WTC11 (cell line): ENCODE results near the gene ZNG1B. TPM values are rescaled to one million over a fixed set of nuclear protein-coding genes. Genes with fewer than 3 reads are reported as not detected.
"Not testable (repeated sequence)": the region's sequence is repeated elsewhere in the genome, so short reads cannot be mapped to it uniquely, and the experiment has no call there.

Source experiments
- ATAC-seq: fragments of 200-7000 bp; cut with Tn5 transposase; 2 replicates; pipeline ENCODE4 v1.10.0; 2021; ENCODE audit warnings: mild to moderate bottlenecking, moderate library complexity
- CTCF ChIA-PET: fragments of 300-600 bp; sonication (Branson Sonifier 250); formaldehyde crosslinking; loops from one replicate; lab custom pipeline; 2021; ENCODE audit warnings: antibody characterized with exemption; lab: Charles Lee
- POLR2A ChIA-PET: fragments of 350-600 bp; sonication (Branson Sonifier 250); formaldehyde crosslinking; loops from one replicate; lab custom pipeline; 2021; ENCODE audit warnings: antibody characterized with exemption; lab: Charles Lee
- DNase-seq: peaks from one replicate; pipeline ENCODE4 v3.0.0; 2021; ENCODE audit warnings: low spot score
- H3K27ac Mint-ChIP-seq: 2 replicates; pipeline ENCODE4 v1.8.0; 2021; ENCODE audit warnings: mixed read lengths
- H3K27me3 Mint-ChIP-seq: 2 replicates; pipeline ENCODE4 v1.8.0; 2021; ENCODE audit warnings: low read depth, mild to moderate bottlenecking, moderate library complexity, mixed read lengths
- H3K36me3 Mint-ChIP-seq: 2 replicates; pipeline ENCODE4 v1.8.0; 2021; ENCODE audit warnings: mixed read lengths
- H3K4me1 Mint-ChIP-seq: 2 replicates; pipeline ENCODE4 v1.8.0; 2022; ENCODE audit warnings: mixed read lengths
- H3K4me3 Mint-ChIP-seq: 2 replicates; pipeline ENCODE4 v1.8.0; 2021; ENCODE audit warnings: mild to moderate bottlenecking, moderate library complexity, mixed read lengths
- H3K9me3 Mint-ChIP-seq: 2 replicates; pipeline ENCODE4 v1.8.0; 2021; ENCODE audit warnings: mixed read lengths
- ZNF423 ChIP-seq: fragments of 250-450 bp; sonication (Bioruptor Pico); IDR thresholded peaks from 2 replicates; pipeline ENCODE4 v2.1.2; 2022; ENCODE audit warnings: mild to moderate bottlenecking, moderate library complexity
- total RNA-seq: library from RNA; stranded (reverse); gene quantifications from 3 replicates; pipeline ENCODE4 v1.2.3, GENCODE V29; 2021

The ZNG1B gene
- total RNA-seq, 1 experiment from 2014 or later, result 38.3 TPM

DNA sequence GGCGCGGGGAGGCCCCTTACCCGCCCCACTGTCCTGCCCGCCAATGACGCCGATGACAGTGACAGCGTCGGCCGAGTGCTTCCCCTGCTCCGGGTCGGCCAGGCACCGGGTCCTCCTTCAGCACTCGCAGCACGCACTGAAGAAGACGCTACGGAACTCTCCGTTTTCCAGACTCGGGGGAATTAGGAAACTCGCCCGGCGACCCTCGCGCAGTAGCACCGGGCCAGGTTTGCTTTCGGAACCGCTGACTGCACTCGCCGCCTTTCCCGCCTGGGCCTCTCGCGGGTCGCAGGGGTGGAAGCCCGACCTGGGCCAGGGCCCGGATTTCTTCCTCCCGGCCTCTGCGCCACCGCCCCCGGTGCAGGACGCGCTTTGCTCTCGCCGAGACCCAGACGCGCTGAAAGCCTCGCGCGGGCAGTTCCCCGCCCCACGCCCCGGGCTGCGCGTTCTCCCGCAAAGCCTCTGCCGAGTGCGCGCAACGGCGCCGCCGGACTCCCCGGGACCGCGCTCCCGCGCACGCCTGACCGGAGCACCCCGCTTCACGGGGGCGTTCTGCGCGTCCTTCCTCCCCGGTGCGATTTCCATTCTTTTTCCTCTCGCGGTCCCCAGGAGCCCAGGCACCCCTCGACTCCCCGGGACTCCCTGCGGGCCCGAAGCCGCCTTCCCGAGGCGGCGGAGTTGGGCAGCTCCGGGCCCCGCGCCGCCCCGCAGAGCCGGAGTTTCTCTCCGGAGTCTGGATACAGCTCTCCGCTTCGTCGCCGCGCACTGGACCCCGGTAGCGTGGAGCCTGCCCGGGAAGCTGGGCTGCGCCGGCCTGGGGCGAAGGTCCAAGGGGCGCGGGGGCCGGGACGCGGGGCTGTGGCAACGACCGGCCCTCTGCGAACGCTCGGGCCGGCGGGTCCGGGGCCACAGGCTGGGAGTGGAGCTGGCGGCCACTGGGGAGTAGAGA, 65.9 kb downstream of the ZNG1B start:
- ATAC-seq, result peak; percentile 77
- peak; percentile 38 for DNase-seq
- H3K4me1 Mint-ChIP-seq, POLR2A ChIA-PET, H3K27ac Mint-ChIP-seq, CTCF ChIA-PET, H3K9me3 Mint-ChIP-seq, H3K36me3 Mint-ChIP-seq: not testable (repeated sequence)
- Mint-ChIP-seq H3K4me3 (peak overlapping the region; percentile 54), H3K27me3 (peaks cover 90% of the 10 kb centered on the region)
- 0 out of 2 replicates have a peak, but pooled peaks have one; percentile 12 for TF ChIP-seq ZNF423 (CRISPR knock-in tag)

DNA sequence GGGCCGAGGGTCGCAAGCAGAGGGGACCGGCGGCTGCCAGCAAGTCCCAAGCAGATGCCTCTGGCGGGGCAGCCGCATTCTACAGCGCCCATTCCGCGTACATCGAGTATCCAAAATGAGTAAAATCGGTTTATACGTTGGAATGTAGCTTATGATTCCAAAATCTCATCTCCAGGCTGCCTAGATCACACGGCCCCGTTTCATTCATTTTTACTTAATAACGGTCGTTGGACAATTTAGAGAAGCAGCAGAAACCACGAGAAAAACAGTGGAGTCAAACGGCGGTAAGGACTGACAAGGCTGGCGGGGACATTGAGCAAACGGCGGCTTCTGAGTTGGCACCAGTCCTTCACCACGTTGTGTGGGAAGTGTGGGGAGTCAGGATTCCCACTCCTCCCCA, 66.6 kb downstream of the ZNG1B start:
- H3K27ac Mint-ChIP-seq, DNase-seq, H3K4me1 Mint-ChIP-seq, CTCF ChIA-PET, H3K9me3 Mint-ChIP-seq, POLR2A ChIA-PET, H3K36me3 Mint-ChIP-seq: not testable (repeated sequence)
- 0 out of 2 replicates have a peak, but pooled peaks have one; percentile 6 for ATAC-seq
- peak overlapping the region; percentile 6; the same call in 1 of the 2 replicates for H3K4me3 Mint-ChIP-seq
- H3K27me3 Mint-ChIP-seq, result peaks cover 90% of the 10 kb centered on the region

DNA sequence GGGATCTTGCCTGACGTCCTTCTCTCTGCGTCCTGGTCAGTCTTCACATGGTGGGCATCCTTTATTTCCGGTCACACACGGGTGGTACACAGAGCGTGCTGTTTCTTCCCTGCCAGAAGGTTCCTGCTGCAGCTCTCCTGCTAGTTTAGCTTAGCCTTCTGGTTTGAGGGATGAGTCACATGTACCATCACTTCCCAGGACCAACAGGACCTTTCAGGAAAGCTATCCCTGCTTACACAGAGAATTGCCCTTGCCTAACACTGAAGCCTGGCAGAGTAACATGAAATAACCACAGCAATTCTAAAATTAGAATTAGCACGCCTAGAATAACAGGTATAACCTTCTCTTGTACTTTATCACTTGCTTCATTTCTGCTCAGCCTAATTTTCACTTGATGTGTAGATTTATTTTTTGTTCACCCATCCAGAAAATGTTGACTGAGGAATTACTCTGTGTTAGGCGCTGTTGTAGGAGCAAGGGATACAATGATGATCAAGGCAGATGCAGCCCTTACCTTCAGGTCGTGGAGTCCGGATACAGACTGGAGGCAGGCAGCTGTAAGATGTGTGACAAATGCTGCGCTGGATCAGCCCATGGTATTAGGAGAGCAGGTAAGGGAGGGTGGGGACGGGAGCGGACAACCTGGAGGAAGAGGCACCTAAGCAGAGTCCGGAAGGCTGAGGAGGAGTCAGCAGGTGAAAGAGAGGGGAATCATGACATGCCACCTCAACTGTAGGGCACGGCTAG, 70.1 kb downstream of the ZNG1B start:
- ATAC-seq, result peak; percentile 40
- POLR2A ChIA-PET, H3K4me3 Mint-ChIP-seq: not testable (repeated sequence)

DNA sequence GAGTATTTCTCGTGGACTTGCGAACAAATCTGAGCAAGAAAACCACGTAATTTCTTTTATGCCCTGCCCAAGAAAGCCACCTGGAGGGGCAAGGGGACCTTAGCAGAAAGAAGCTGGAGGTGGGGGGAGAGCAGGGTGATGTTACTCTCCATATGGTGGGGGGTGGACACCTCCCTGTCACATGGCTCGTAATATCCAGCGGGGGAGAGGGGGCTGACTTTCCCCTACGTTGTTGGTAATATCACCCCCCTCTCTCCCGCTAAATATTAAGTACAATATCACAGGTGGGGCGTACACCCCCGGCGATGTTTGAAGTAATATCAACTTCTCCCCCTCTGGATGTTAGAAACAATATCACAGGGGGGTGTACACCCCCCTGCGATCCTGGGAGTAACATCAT, 70.7 kb downstream of the ZNG1B start:
- H3K27ac Mint-ChIP-seq, ATAC-seq, H3K4me1 Mint-ChIP-seq, H3K4me3 Mint-ChIP-seq, H3K36me3 Mint-ChIP-seq, H3K9me3 Mint-ChIP-seq, DNase-seq, POLR2A ChIA-PET, CTCF ChIA-PET: not testable (repeated sequence)
- peaks cover 74% of the 10 kb centered on the region for H3K27me3 Mint-ChIP-seq

More for the DNA sequence above, 70.1 kb downstream of the ZNG1B start:
- CTCF ChIA-PET, H3K9me3 Mint-ChIP-seq, H3K4me1 Mint-ChIP-seq, H3K27ac Mint-ChIP-seq, H3K36me3 Mint-ChIP-seq, DNase-seq: not testable (repeated sequence)
- H3K27me3 Mint-ChIP-seq, result peaks cover 80% of the 10 kb centered on the region

DNA sequence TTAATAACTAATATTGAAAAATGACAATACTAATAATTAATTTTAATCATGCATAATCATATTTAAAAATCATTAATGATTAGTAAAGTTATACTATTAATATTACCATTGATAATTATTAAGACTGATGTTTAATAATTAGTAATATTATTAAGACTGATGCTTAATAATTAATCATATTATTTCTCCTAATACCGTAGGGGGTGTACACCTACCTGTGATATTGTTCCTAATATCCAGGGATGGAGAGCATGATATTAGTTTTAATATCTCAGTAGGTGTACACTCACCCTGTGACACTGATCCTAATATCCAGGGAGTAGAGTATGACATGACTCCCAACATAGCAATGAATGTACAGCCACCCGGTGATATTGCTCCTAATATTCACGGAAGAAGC, 73.4 kb downstream of the ZNG1B start:
- H3K4me1 Mint-ChIP-seq, H3K27ac Mint-ChIP-seq, CTCF ChIA-PET, H3K4me3 Mint-ChIP-seq, H3K9me3 Mint-ChIP-seq, ATAC-seq, POLR2A ChIA-PET, DNase-seq, H3K36me3 Mint-ChIP-seq: not testable (repeated sequence)
- peaks cover 71% of the 10 kb centered on the region for H3K27me3 Mint-ChIP-seq

DNA sequence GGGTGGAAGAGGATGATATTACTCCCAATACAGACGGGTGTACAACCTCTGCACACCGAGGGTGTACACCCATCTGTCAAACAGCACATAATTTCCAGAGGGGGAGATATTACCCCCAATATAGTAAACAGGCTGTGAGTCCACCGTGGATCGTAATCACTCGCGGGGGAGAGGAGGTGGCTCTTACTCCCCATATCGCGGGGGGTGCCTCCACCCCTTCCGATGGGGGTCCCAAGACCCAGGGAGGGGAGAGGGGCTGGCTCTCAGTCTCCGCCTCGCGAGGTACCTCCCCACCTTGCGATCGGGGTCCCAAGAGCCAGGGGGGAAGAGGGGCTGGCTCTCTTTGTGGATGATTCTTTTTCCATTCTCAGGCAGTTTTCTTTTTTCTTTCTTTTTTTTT, 74.4 kb downstream of the ZNG1B start:
- H3K4me1 Mint-ChIP-seq, ATAC-seq, H3K4me3 Mint-ChIP-seq, H3K27ac Mint-ChIP-seq, DNase-seq, H3K36me3 Mint-ChIP-seq, CTCF ChIA-PET, H3K9me3 Mint-ChIP-seq, POLR2A ChIA-PET: not testable (repeated sequence)
- H3K27me3 Mint-ChIP-seq, result peaks cover 71% of the 10 kb centered on the region

DNA sequence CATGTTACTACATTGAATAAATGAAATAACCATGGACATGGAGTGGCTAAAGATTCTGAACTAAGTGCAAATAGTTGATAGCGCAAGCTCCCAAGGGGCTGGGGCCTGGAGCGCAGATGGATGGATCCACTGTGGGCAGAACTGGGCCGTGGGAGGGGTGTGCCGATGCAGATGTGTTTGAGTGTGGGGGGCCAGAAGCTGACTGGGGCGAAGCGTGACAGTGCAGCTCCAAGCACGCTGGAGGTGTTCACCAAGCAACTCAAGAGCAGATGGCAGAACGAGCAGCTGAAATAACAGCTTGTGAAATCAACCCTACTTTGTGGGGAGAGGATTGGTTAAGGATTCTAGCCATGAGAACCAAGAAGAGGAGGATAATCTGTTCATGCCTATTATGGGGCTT, 78.0 kb downstream of the ZNG1B start:
- H3K4me3 Mint-ChIP-seq, H3K4me1 Mint-ChIP-seq, DNase-seq, H3K36me3 Mint-ChIP-seq, ATAC-seq, CTCF ChIA-PET, H3K9me3 Mint-ChIP-seq, POLR2A ChIA-PET, H3K27ac Mint-ChIP-seq: not testable (repeated sequence)
- peaks cover 44% of the 10 kb centered on the region for H3K27me3 Mint-ChIP-seq

DNA sequence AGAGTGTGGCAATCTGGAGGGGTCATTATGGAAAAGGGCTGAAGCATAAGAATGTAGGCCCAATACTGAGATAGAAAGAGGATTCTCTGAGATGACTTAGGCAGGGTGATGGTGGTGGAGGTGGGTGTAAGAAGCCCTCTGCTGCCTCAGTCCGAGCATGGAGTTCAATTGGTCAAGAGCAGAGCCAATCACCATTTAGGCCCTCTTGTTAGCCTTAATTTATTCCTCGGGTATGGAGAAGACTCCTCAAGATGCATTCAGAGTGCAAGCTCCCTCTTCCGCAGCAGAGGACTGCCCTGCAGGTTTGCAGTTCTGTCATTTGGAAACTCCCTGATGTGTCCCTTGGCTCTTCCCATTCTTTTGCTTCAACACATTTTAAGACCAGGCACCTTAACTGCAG, 78.5 kb downstream of the ZNG1B start:
- H3K9me3 Mint-ChIP-seq, H3K27ac Mint-ChIP-seq, ATAC-seq, DNase-seq, CTCF ChIA-PET, H3K36me3 Mint-ChIP-seq, H3K4me3 Mint-ChIP-seq, H3K4me1 Mint-ChIP-seq, POLR2A ChIA-PET: not testable (repeated sequence)
- H3K27me3 Mint-ChIP-seq, result peaks cover 46% of the 10 kb centered on the region

DNA sequence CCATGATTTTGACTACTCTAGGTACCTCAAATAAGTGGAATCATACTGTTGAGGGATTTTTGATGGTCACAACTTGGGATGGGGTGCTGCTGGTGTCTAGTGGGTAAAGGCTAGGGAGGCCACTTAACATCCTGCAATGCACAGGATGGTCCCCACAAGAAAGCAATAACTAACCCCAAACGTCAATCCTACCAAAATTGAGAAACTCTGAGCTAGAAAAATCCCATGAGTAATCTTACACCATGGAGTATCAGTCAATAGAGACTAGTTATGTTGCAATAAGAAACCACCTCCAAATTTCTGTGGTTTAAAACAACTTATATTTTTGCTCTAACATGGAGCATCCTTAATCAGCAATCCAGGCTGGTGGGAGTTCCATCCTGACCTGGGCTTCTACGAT, 79.5 kb downstream of the ZNG1B start:
- POLR2A ChIA-PET, H3K9me3 Mint-ChIP-seq, CTCF ChIA-PET, H3K4me1 Mint-ChIP-seq, ATAC-seq, H3K36me3 Mint-ChIP-seq, H3K27ac Mint-ChIP-seq, H3K4me3 Mint-ChIP-seq, DNase-seq: not testable (repeated sequence)
- H3K27me3 Mint-ChIP-seq, result peaks cover 39% of the 10 kb centered on the region

DNA sequence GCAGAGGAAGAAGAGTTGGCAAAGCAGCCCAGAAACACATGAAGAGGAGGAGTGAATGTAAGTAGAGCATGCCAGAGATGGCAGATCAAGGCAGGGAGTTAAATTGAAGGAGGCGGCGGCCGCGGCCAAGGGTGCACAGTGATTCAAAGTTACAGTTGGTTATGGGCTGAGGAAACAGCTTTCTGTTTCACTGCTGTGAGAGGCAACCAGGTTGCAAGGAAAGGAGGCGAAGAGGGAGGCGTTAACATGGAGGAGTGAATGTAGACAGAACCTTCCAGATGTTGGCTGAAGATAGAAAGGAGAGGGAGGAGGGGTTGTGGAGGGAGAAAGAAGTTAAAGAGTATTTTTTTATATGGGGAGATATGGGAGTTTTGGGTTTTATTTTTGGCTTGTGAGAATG, 83.3 kb downstream of the ZNG1B start:
- H3K9me3 Mint-ChIP-seq, DNase-seq, H3K4me1 Mint-ChIP-seq, H3K4me3 Mint-ChIP-seq, CTCF ChIA-PET, POLR2A ChIA-PET, H3K27ac Mint-ChIP-seq, H3K36me3 Mint-ChIP-seq, ATAC-seq: not testable (repeated sequence)
- H3K27me3 Mint-ChIP-seq, result peaks cover 15% of the 10 kb centered on the region

DNA sequence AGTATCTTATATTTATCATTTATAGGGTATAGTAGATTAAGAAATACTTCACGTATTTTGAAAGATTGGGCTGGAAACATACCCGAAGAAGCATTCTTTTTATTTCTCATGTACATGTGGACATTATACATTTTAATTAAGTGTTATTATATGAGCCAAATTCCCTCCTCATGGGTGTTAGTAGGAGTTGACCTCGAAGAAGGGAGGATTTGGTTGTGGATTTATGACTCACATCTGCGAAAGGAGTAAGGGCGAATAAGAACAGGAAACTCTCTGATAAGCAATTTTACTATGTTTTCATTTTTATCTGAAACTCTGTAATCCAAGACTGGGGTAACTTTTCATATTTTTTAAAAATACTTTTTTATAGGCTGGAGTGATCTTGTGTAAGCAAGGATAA, 84.0 kb downstream of the ZNG1B start:
- H3K4me3 Mint-ChIP-seq, ATAC-seq, DNase-seq, H3K9me3 Mint-ChIP-seq, CTCF ChIA-PET, H3K27ac Mint-ChIP-seq, POLR2A ChIA-PET, H3K36me3 Mint-ChIP-seq, H3K4me1 Mint-ChIP-seq: not testable (repeated sequence)
- peaks cover 10% of the 10 kb centered on the region for H3K27me3 Mint-ChIP-seq

DNA sequence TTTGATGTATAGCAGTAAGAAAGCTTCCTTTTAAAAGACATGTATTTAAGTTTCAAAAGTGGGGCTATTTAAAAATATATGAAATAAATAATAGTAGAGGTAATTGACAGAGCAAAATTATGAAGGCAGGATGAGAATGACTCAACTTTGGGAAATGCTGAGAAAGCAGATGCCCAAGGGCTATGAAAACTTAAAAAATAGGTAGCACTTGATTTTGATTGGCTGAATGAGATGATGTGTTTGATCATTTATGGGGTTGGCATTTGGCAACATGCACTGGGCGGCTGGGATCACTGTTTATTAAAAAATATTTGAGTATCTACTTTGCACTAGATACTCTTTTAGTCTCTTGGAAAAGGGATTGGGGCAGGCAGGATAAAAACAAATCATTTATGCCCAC, 87.5 kb downstream of the ZNG1B start:
- H3K9me3 Mint-ChIP-seq, CTCF ChIA-PET, POLR2A ChIA-PET, H3K4me1 Mint-ChIP-seq, H3K36me3 Mint-ChIP-seq, H3K4me3 Mint-ChIP-seq, DNase-seq, H3K27ac Mint-ChIP-seq, ATAC-seq: not testable (repeated sequence)
- H3K27me3 Mint-ChIP-seq, result peaks cover 20% of the 10 kb centered on the region
